IPS-15b (cell line): Measurements from ENCODE around the gene TMEM247.
"Not testable (repeated sequence)": the region's sequence is repeated elsewhere in the genome, so short reads cannot be mapped to it uniquely, and the experiment has no call there.

Experiments
- H3K27me3 ChIP-seq: one replicate; pipeline ENCODE4 v1.6.1; 2013; ENCODE audit warnings: low read length; ENCODE audit not compliant: control insufficient read depth, insufficient read depth
- H3K36me3 ChIP-seq: one replicate; pipeline ENCODE4 v1.6.1; 2013; ENCODE audit warnings: low read length; ENCODE audit not compliant: control insufficient read depth, insufficient read depth
- H3K4me1 ChIP-seq: one replicate; pipeline ENCODE4 v1.6.1; 2013; ENCODE audit warnings: mild to moderate bottlenecking, low read length; ENCODE audit not compliant: control insufficient read depth, insufficient read depth
- H3K4me3 ChIP-seq: one replicate; pipeline ENCODE4 v1.5.1; 2013; ENCODE audit warnings: low read depth, low read length
- H3K9ac ChIP-seq: one replicate; pipeline ENCODE4 v1.6.1; 2013; ENCODE audit warnings: low read depth, mild to moderate bottlenecking, low read length
- H3K9me3 ChIP-seq: one replicate; pipeline ENCODE4 v1.6.1; 2013; ENCODE audit warnings: mild to moderate bottlenecking, low read length; ENCODE audit not compliant: control insufficient read depth, insufficient read depth

TMEM247 gene

GRCh38 chr2:46459694-46460093 is 19.7 kb upstream of the TMEM247 start:
- Histone ChIP-seq H3K4me1 (peaks cover 2% of the 10 kb centered on the region), H3K9ac (no peak overlapping the region), H3K27me3 (no peaks in the 10 kb centered on the region), H3K36me3 (no peaks in the 10 kb centered on the region), H3K9me3 (no peaks in the 10 kb centered on the region), H3K4me3 (no peak overlapping the region)

DNA sequence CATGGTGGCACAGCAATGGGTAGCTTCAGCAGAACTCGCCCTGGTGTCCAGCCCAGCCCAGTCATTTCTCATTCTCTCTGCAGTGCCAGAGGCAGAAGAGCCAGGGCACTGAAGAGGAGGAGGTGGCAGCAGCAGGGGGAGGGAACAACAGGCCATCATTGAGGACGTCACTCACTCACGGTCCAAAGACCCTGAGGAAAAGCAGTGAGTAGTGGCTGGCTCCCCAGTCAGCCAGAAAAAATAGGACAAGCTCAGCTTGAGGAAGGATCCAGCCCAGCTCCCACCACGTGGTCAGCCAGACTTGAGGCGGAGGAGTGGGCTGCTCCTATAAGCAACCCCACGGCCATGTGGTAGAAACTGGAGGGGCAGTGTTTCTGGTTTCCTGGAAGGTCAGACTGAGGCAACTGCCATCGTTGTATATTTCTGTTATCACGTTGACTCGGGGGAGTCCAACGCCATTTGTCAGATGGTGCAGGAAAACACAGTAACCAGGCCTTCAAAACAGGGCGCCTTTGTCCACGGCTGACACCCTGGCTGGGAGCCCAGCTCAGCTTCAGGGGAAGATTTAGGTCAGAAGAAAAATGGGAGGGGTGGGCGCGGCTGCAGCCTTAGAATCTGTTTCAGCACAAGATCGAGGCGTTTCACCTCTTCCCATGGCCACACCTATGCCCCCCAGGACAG is 19.0 kb upstream of the TMEM247 start:
- Histone ChIP-seq H3K9me3 (no peaks in the 10 kb centered on the region), H3K4me3 (no peak overlapping the region), H3K9ac (no peak overlapping the region), H3K4me1 (peaks cover 2% of the 10 kb centered on the region), H3K27me3 (no peaks in the 10 kb centered on the region), H3K36me3 (no peaks in the 10 kb centered on the region)

GRCh38 chr2:46461011-46461674 is 18.2 kb upstream of the TMEM247 start:
- Histone ChIP-seq H3K9ac (no peak overlapping the region), H3K9me3 (no peaks in the 10 kb centered on the region), H3K4me3 (no peak overlapping the region), H3K36me3 (no peaks in the 10 kb centered on the region), H3K27me3 (no peaks in the 10 kb centered on the region), H3K4me1 (peaks cover 2% of the 10 kb centered on the region)

- H3K27me3 ChIP-seq: no peaks in the 10 kb centered on the region
- no peak overlapping the region for H3K9ac ChIP-seq
- H3K9me3 ChIP-seq: no peaks in the 10 kb centered on the region
- H3K36me3 ChIP-seq: no peaks in the 10 kb centered on the region
- no peak overlapping the region for H3K4me3 ChIP-seq
- peaks cover 2% of the 10 kb centered on the region for H3K4me1 ChIP-seq
Observed at GRCh38 chr2:46461709-46462171, 17.6 kb upstream of the TMEM247 start.

DNA sequence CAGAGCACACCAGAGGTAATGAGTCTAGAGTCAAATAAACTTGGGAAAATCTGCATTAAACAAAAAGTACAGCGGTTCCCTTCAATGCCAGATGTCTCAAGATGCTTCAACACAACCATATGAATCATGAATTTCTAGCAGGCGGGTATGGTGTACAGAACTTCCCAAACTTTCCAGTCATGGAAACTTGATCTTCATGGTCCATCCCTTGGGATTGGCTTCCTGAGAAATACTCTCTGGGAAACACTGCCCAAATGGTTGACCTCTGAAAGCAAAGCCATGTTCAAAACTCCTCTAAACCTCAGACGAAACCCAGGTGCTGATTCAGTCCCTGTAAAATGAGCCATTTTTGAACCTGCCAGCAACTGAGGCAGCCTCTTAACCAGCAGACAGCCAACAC is 16.4 kb upstream of the TMEM247 start:
- no peak overlapping the region for H3K4me3 ChIP-seq
- no peaks in the 10 kb centered on the region for H3K36me3 ChIP-seq
- H3K9ac ChIP-seq: no peak overlapping the region
- H3K27me3 ChIP-seq: no peaks in the 10 kb centered on the region
- no peaks in the 10 kb centered on the region for H3K9me3 ChIP-seq
- H3K4me1 ChIP-seq: peaks cover 2% of the 10 kb centered on the region

GRCh38 chr2:46469116-46469515 is 10.2 kb upstream of the TMEM247 start:
- Histone ChIP-seq H3K9ac (no peak overlapping the region), H3K4me3 (no peak overlapping the region), H3K4me1 (no peaks in the 10 kb centered on the region), H3K27me3 (no peaks in the 10 kb centered on the region), H3K36me3 (no peaks in the 10 kb centered on the region), H3K9me3 (no peaks in the 10 kb centered on the region)

GRCh38 chr2:46469700-46470099 is 9.7 kb upstream of the TMEM247 start:
- no peaks in the 10 kb centered on the region for H3K9me3 ChIP-seq
- H3K36me3 ChIP-seq: no peaks in the 10 kb centered on the region
- H3K9ac ChIP-seq: no peak overlapping the region
- no peak overlapping the region for H3K4me3 ChIP-seq
- H3K4me1 ChIP-seq: no peaks in the 10 kb centered on the region
- no peaks in the 10 kb centered on the region for H3K27me3 ChIP-seq

DNA sequence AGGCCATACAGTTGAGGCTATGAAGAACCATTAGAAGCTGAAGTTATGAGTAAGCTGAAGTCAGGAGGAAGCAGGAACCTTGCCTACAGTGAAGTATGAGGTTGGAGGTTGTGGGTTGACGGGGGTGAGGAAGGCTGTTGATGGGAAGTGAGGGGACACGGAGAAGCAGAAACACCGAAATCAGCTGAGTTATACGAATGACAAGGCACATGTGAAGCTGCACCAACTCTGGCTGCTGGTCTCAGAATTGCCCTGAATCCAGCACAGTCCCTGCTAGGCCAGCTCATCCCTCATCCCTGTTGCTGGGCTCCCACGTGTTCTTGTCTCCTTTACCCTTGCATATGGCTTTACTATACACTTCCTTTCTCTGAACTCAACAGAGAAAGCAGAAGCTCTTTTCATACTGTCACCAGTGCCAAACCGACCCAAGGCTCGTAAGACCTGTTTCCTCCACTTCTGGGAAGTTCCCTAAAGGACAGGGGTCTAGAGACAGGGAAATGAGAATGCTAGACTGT is 9.2 kb upstream of the TMEM247 start:
- H3K4me1 ChIP-seq: no peaks in the 10 kb centered on the region
- H3K27me3 ChIP-seq: no peaks in the 10 kb centered on the region
- no peak overlapping the region for H3K4me3 ChIP-seq
- no peak overlapping the region for H3K9ac ChIP-seq
- no peaks in the 10 kb centered on the region for H3K36me3 ChIP-seq
- no peaks in the 10 kb centered on the region for H3K9me3 ChIP-seq

GRCh38 chr2:46471019-46471583 is 8.3 kb upstream of the TMEM247 start:
- H3K27me3 ChIP-seq: no peaks in the 10 kb centered on the region
- H3K4me1 ChIP-seq: no peaks in the 10 kb centered on the region
- H3K9ac ChIP-seq: no peak overlapping the region
- no peak overlapping the region for H3K4me3 ChIP-seq
- H3K9me3 ChIP-seq: no peaks in the 10 kb centered on the region
- H3K36me3 ChIP-seq: no peaks in the 10 kb centered on the region

DNA sequence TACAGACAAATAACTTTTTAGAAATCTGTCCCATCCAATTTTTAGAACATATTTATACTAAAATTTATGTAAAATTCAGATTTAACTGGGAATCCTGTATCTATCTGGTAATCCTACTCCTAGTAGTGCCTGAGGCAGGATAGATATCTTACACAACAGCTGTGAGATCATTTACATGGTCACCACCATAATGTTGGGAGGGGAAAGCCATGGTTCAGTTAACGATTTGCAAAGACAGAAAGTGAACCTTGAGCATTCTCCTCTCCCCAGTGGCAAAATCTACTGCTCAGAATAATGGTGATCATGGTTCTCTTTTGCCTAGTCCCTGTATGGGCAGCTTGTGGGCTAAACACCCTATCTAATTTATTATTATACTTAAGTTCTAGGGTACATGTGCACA is 7.7 kb upstream of the TMEM247 start:
- Histone ChIP-seq H3K4me3 (no peak overlapping the region), H3K9ac (no peak overlapping the region), H3K4me1 (no peaks in the 10 kb centered on the region), H3K27me3 (no peaks in the 10 kb centered on the region), H3K9me3 (no peaks in the 10 kb centered on the region), H3K36me3 (no peaks in the 10 kb centered on the region)

GRCh38 chr2:46472165-46472564 is 7.2 kb upstream of the TMEM247 start:
- not testable (repeated sequence) for H3K27me3 ChIP-seq, H3K36me3 ChIP-seq, H3K4me3 ChIP-seq, H3K9ac ChIP-seq, H3K9me3 ChIP-seq, H3K4me1 ChIP-seq

DNA sequence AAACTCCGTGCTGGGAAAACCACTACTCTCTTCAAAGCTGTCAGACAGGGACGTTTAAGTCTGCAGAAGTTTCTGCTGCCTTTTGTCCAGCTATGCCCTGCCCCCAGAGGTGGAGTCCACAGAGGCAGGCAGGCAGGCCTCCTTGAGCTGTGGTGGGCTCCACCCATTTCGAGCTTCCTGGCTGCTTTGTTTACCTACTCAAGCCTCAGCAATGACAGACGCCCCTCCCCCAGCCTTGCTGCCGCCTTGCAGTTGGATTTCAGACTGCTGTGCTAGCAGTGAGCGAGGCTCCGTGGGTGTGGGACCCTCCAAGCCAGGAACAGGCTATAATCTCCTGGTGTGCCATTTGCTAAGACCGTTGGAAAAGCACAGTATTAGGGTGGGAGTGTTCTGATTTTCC is 1.9 kb upstream of the TMEM247 start:
- not testable (repeated sequence) for H3K9me3 ChIP-seq, H3K4me3 ChIP-seq, H3K9ac ChIP-seq, H3K27me3 ChIP-seq, H3K4me1 ChIP-seq, H3K36me3 ChIP-seq
